Neural progenitor cell (in vitro differentiated cells): ENCODE data around the gene SHROOM2.
"Not testable (repeated sequence)": the region's sequence is repeated elsewhere in the genome, so short reads cannot be mapped to it uniquely, and the experiment has no call there.

Experiments
- CTCF ChIP-seq: fragments of 200-600 bp; sonication (generic); IDR thresholded peaks from 2 replicates; pipeline ENCODE4 v1.5.1; 2017; ENCODE audit warnings: antibody characterized with exemption, mild to moderate bottlenecking
- EZH2 ChIP-seq: fragments of 200-600 bp; sonication (generic); IDR thresholded peaks from 2 replicates; pipeline ENCODE4 v1.6.1; 2017; ENCODE audit warnings: antibody characterized with exemption, mild to moderate bottlenecking, moderate library complexity

DNA sequence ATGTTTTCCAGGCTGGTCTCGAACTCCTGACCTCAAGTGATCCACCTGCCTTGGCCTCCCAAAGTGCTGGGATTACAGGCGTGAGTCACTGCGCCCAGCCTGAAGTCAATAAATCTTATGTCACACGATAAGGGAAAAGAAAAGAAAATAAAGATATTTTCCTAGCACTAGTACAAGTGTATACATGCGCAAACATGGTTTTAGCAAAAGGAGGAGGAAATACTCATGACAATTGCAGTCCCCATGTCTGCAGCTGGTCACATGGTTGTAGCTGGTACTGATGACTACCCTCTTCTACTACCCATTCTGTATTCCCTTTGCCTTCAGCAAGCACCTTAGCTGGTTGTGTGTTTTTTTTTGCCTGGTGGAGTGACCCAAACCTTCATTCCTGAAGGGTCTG, 23.6 kb downstream of the SHROOM2 start:
- TF ChIP-seq CTCF, EZH2: not testable (repeated sequence)
